WTC11 (cell line): ENCODE data around the gene MAP4K4. TPM values are rescaled to one million over a fixed set of nuclear protein-coding genes. Genes with fewer than 3 reads are reported as not detected.

Source experiments
- ATAC-seq: fragments of 200-7000 bp; cut with Tn5 transposase; 2 replicates; pipeline ENCODE4 v1.10.0; 2021; ENCODE audit warnings: mild to moderate bottlenecking, moderate library complexity
- CTCF ChIA-PET: fragments of 300-600 bp; sonication (Branson Sonifier 250); formaldehyde crosslinking; loops from one replicate; lab custom pipeline; 2021; ENCODE audit warnings: antibody characterized with exemption; lab: Charles Lee
- POLR2A ChIA-PET: fragments of 350-600 bp; sonication (Branson Sonifier 250); formaldehyde crosslinking; loops from one replicate; lab custom pipeline; 2021; ENCODE audit warnings: antibody characterized with exemption; lab: Charles Lee
- DNase-seq: peaks from one replicate; pipeline ENCODE4 v3.0.0; 2021; ENCODE audit warnings: low spot score
- H3K27ac Mint-ChIP-seq: 2 replicates; pipeline ENCODE4 v1.8.0; 2021; ENCODE audit warnings: mixed read lengths
- H3K27me3 Mint-ChIP-seq: 2 replicates; pipeline ENCODE4 v1.8.0; 2021; ENCODE audit warnings: low read depth, mild to moderate bottlenecking, moderate library complexity, mixed read lengths
- H3K36me3 Mint-ChIP-seq: 2 replicates; pipeline ENCODE4 v1.8.0; 2021; ENCODE audit warnings: mixed read lengths
- H3K4me1 Mint-ChIP-seq: 2 replicates; pipeline ENCODE4 v1.8.0; 2022; ENCODE audit warnings: mixed read lengths
- H3K4me3 Mint-ChIP-seq: 2 replicates; pipeline ENCODE4 v1.8.0; 2021; ENCODE audit warnings: mild to moderate bottlenecking, moderate library complexity, mixed read lengths
- H3K9me3 Mint-ChIP-seq: 2 replicates; pipeline ENCODE4 v1.8.0; 2021; ENCODE audit warnings: mixed read lengths
- ATF1 ChIP-seq: sonication (generic); formaldehyde crosslinking; IDR thresholded peaks from 2 replicates; pipeline ENCODE4 v1.8.1; 2023; ENCODE audit warnings: mild to moderate bottlenecking, moderate library complexity, missing genetic modification reagents
- FOXJ3 ChIP-seq: sonication (generic); formaldehyde crosslinking; IDR thresholded peaks from 2 replicates; pipeline ENCODE4 v1.9.0; 2021; ENCODE audit warnings: missing genetic modification reagents, mild to moderate bottlenecking, borderline replicate concordance
- HMGA2 ChIP-seq: fragments of 250-450 bp; sonication (Bioruptor Pico); IDR thresholded peaks from 2 replicates; pipeline ENCODE4 v1.4.0; 2021; ENCODE audit warnings: mild to moderate bottlenecking, moderate library complexity
- HMGXB4 ChIP-seq: sonication (generic); formaldehyde crosslinking; IDR thresholded peaks from 2 replicates; pipeline ENCODE4 v1.8.1; 2023; ENCODE audit warnings: mild to moderate bottlenecking, moderate library complexity, missing genetic modification reagents
- MAX ChIP-seq: sonication (generic); formaldehyde crosslinking; IDR thresholded peaks from 2 replicates; pipeline ENCODE4 v1.8.0; 2022; ENCODE audit warnings: mild to moderate bottlenecking, missing genetic modification reagents
- MYBL2 ChIP-seq: sonication (generic); formaldehyde crosslinking; IDR thresholded peaks from 2 replicates; pipeline ENCODE4 v1.8.1; 2023; ENCODE audit warnings: mild to moderate bottlenecking, moderate library complexity, missing genetic modification reagents
- NFATC4 ChIP-seq: fragments of 250-450 bp; sonication (Bioruptor Pico); IDR thresholded peaks from 2 replicates; pipeline ENCODE4 v1.9.0; 2021; ENCODE audit warnings: mild to moderate bottlenecking
- OVOL2 ChIP-seq: fragments of 250-450 bp; sonication (Bioruptor Pico); IDR thresholded peaks from 2 replicates; pipeline ENCODE4 v1.9.0; 2021; ENCODE audit warnings: mild to moderate bottlenecking, borderline replicate concordance
- SMAD4 ChIP-seq: sonication (generic); formaldehyde crosslinking; IDR thresholded peaks from 2 replicates; pipeline ENCODE4 v1.8.0; 2022; ENCODE audit warnings: mild to moderate bottlenecking, missing genetic modification reagents
- ZBTB43 ChIP-seq: sonication (generic); formaldehyde crosslinking; IDR thresholded peaks from 2 replicates; pipeline ENCODE4 v1.8.1; 2023; ENCODE audit warnings: mild to moderate bottlenecking, missing genetic modification reagents
- ZNF121 ChIP-seq: sonication (generic); formaldehyde crosslinking; IDR thresholded peaks from 2 replicates; pipeline ENCODE4 v1.8.0; 2023; ENCODE audit warnings: missing genetic modification reagents
- ZNF219 ChIP-seq: sonication (generic); formaldehyde crosslinking; IDR thresholded peaks from 2 replicates; pipeline ENCODE4 v1.8.0; 2023; ENCODE audit warnings: missing genetic modification reagents, mild to moderate bottlenecking, borderline replicate concordance
- ZNF263 ChIP-seq: sonication (generic); formaldehyde crosslinking; IDR thresholded peaks from 2 replicates; pipeline ENCODE4 v1.8.1; 2022; ENCODE audit warnings: low read depth, mild to moderate bottlenecking, moderate library complexity, missing genetic modification reagents
- ZNF317 ChIP-seq: sonication (generic); formaldehyde crosslinking; IDR thresholded peaks from 2 replicates; pipeline ENCODE4 v1.8.1; 2023; ENCODE audit warnings: low read depth, mild to moderate bottlenecking, moderate library complexity, missing genetic modification reagents, borderline replicate concordance
- ZNF396 ChIP-seq: fragments of 250-450 bp; sonication (Bioruptor Pico); IDR thresholded peaks from 2 replicates; pipeline ENCODE4 v1.8.0; 2021; ENCODE audit warnings: mild to moderate bottlenecking, moderate library complexity, borderline replicate concordance
- ZNF423 ChIP-seq: fragments of 250-450 bp; sonication (Bioruptor Pico); IDR thresholded peaks from 2 replicates; pipeline ENCODE4 v2.1.2; 2022; ENCODE audit warnings: mild to moderate bottlenecking, moderate library complexity
- total RNA-seq: library from RNA; stranded (reverse); gene quantifications from 3 replicates; pipeline ENCODE4 v1.2.3, GENCODE V29; 2021
- TF ChIP-seq, protein P1 (sequence below): sonication (generic); formaldehyde crosslinking; IDR thresholded peaks from 2 replicates; pipeline ENCODE4 v1.8.0; 2022; ENCODE audit warnings: mild to moderate bottlenecking, missing genetic modification reagents
- TF ChIP-seq, protein P2 (sequence below): sonication (generic); formaldehyde crosslinking; IDR thresholded peaks from 2 replicates; pipeline ENCODE4 v1.8.1; 2023; ENCODE audit warnings: mild to moderate bottlenecking, missing genetic modification reagents, moderate library complexity

Gene MAP4K4
- total RNA-seq, 1 experiment from 2014 or later = 112 TPM

DNA sequence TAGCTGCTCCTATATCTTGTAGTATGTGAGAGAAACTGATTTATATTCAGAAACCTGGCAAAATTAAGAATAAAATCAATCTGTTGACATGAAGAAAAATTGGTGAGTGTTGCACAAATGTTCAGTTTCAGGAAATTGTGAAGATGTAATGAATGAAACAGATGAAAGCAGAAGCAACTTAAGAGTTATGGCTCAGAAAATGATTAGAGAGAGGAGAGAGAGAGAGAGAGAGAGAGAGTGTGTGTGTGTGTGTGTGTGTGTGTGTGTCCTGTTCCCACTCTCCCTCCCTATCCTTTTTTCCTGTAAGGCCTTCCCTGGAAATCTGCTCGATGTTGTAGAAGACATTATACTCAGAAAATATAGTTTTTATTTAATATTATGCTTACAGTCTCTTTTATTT lies 31.4 kb downstream of the MAP4K4 start:
- no peak for TF ChIP-seq ZNF423
- no peak for TF ChIP-seq ZNF396
- no peak for TF ChIP-seq HMGXB4 (CRISPR knock-in tag)
- TF ChIP-seq ZBTB43 (CRISPR knock-in tag) = no peak
- no peak for TF ChIP-seq ZNF219
- TF ChIP-seq HMGA2 = no peak
- TF ChIP-seq FOXJ3 (CRISPR knock-in tag) = no peak
- no peak for TF ChIP-seq MYBL2 (CRISPR knock-in tag)
- TF ChIP-seq, protein P1, sequence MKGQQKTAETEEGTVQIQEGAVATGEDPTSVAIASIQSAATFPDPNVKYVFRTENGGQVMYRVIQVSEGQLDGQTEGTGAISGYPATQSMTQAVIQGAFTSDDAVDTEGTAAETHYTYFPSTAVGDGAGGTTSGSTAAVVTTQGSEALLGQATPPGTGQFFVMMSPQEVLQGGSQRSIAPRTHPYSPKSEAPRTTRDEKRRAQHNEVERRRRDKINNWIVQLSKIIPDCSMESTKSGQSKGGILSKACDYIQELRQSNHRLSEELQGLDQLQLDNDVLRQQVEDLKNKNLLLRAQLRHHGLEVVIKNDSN = no peak
- no peak for TF ChIP-seq MAX (CRISPR knock-in tag)
- no peak for TF ChIP-seq ATF1
- TF ChIP-seq OVOL2 (CRISPR knock-in tag) = no peak
- TF ChIP-seq, protein P2, sequence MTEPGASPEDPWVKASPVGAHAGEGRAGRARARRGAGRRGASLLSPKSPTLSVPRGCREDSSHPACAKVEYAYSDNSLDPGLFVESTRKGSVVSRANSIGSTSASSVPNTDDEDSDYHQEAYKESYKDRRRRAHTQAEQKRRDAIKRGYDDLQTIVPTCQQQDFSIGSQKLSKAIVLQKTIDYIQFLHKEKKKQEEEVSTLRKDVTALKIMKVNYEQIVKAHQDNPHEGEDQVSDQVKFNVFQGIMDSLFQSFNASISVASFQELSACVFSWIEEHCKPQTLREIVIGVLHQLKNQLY = no peak
- no peak for TF ChIP-seq ZNF263
- TF ChIP-seq ZNF317 = no peak
- TF ChIP-seq ZNF121 (CRISPR knock-in tag) = no peak
- H3K9me3 Mint-ChIP-seq = no peaks in the 10 kb centered on the region
- POLR2A ChIA-PET = no interaction called here
- CTCF ChIA-PET = interaction anchor here (1.1 kb wide), 1 partner anchor 14 kb away, joined by 4 read pairs; no protein-coding TSS in a partner anchor
- H3K4me1 Mint-ChIP-seq = peaks cover 44% of the 10 kb centered on the region
- H3K27ac Mint-ChIP-seq = no peak overlapping the region
- DNase-seq = no peak
- H3K27me3 Mint-ChIP-seq = no peaks in the 10 kb centered on the region
- no peak for ATAC-seq
- H3K36me3 Mint-ChIP-seq = no peaks in the 10 kb centered on the region
- H3K4me3 Mint-ChIP-seq = no peak overlapping the region

DNA sequence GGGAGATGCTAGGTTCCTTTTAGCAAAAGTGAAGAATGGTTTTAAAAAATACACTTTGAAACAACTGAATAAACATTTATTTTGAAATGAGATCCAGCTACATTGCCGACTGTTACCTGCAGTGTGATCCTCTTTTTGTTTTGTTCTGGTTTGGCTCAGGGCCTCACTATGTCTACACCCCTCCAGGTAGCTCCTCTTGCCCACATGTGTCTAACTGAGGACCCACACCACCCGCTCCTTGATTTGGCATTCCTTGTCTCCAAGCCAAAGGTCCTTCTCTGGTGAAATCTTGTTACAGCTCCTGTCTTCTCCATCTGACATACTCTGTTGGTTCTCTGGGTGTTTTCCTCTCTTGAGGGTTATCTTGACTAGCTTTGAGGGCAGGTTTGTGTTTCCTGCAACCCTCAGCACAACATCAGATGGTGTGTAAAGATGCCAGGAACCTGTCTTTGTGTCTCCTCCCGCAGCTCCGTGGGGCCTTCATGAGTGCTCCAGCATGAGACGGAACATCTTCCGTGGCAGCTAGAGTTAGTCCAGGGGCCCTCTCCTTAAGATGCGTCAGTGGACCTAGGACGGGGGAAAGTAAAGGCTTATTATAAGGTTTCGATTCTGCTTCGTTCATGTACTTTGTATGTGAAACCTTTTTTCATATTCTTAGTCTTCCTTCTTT lies 32.1 kb downstream of the MAP4K4 start:
- Mint-ChIP-seq H3K27me3 (no peaks in the 10 kb centered on the region), H3K36me3 (no peaks in the 10 kb centered on the region), H3K9me3 (no peaks in the 10 kb centered on the region), H3K27ac (no peak overlapping the region), H3K4me3 (no peak overlapping the region), H3K4me1 (peaks cover 46% of the 10 kb centered on the region)
- ATAC-seq (no peak), DNase-seq (no peak)
- ChIA-PET POLR2A (no interaction called here), CTCF (interaction anchor here (1.1 kb wide), 1 partner anchor 13 kb away, joined by 4 read pairs; no protein-coding TSS in a partner anchor)
- no peak for TF ChIP-seq FOXJ3 (CRISPR knock-in tag)
- no peak for TF ChIP-seq SMAD4 (CRISPR knock-in tag)
- TF ChIP-seq NFATC4 (CRISPR knock-in tag) = no peak
